Measurements from ENCODE around the gene TAGLN. TPM values are rescaled to one million over a fixed set of nuclear protein-coding genes. Genes with fewer than 3 reads are reported as not detected.

Gene TAGLN
- total and polyA plus RNA-seq, 9 of the 15 experiments (the other 6 are each of a cell fraction or from before 2014, with no cell fraction given), result 0.21 to 4.9 (median 1.1) TPM

DNA sequence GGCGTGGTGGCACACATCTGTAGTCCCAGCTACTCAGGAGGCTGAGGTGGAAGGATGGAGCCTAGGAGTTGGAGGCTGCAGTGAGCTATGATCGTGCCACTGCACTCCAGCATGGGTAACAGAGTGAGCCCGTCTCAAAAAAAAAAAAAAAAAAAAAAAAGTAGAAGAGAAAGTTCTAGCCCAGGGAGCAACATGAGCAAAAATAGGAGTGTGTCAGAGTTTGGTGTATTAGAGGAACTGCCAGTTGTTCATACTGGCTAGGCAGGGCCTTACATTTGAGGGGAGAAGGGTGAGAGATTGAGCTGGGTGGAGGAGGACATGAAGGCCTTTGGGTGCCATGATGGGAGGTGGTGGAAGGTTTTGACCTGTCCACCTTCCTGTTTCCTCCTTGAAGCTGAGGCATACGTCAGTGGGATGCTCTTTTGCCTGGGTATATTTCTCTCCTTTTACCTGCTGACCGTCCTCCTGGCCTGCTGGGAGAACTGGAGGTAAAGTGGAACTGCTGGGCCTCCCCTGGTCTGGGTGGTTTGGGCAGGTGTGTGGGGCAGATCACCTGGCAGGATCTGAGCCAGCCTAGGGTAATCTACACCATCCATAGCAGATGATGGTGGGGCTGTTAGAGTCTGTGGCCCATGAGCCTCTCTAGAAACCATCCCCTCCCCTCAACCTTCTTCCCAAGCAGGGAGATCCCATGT lies 13.3 kb upstream of the TAGLN start:
- BruUV-seq (replicated peaks), result no TSS peak
- WGBS (ENCODE audit: insufficient coverage, low coverage, missing lambda C conversion rate), result 60% methylated on average over 3 of the region's 5 CpGs
- H3K79me2 ChIP-seq (ENCODE audit: control insufficient read depth, insufficient read depth, low read length), result 0 out of 3 replicates have a peak, but pooled peaks cover 1% of the 10 kb centered on the region
- no peak overlapping the region for H3K27ac ChIP-seq (ENCODE audit: extremely low read depth, low read depth, low read length)
- no peaks in the 10 kb centered on the region for H3K9me1 ChIP-seq (ENCODE audit: control insufficient read depth, insufficient read depth, low read length)
- ChIA-PET CTCF (ENCODE audit: low intra/inter-chr PET ratio) (no interaction called here), POLR2A (interaction anchor here (0.7 to 0.8 kb wide), 2 partner anchors 12 to 37 kb away, joined by 3 read pairs; no protein-coding TSS in a partner anchor)
- no peaks in the 10 kb centered on the region for H3K9me3 ChIP-seq (replicated peaks; ENCODE audit: control insufficient read depth, insufficient read depth, low read depth, low read length)
- peak overlapping the region in 1 of 2 experiments; percentile 13; a peak in 1 of 4 replicates for H3K9ac ChIP-seq (ENCODE audit: insufficient read depth in 1 of 2, low read depth in 2 of 2, low read length in 2 of 2)
- H3K4me2 ChIP-seq (ENCODE audit: insufficient read depth, low read length), result no peak overlapping the region
- in situ Hi-C loops (cut with MboI), result no loop called here
- intact Hi-C loops (cut with micrococcal nuclease), result no loop called here
- no peak overlapping the region for H2AFZ ChIP-seq (ENCODE audit: low read depth, low read length)
- peaks cover 49% of the 10 kb centered on the region for H3K36me3 ChIP-seq (ENCODE audit: control insufficient read depth, insufficient read depth, low read length)
- FAIRE-seq, result no peak
- DNase-seq (ENCODE audit: extremely low read depth in 1 of 4, low spot score in 3 of 4), result no peak
- H3K27me3 ChIP-seq (ENCODE audit: control insufficient read depth in 2 of 2, insufficient read depth in 2 of 2, low read length in 2 of 2), result no peaks in the 10 kb centered on the region
- H3K4me1 ChIP-seq (replicated peaks in 1 of 2; ENCODE audit: control insufficient read depth in 2 of 2, insufficient read depth in 2 of 2, low read length in 2 of 2), result peaks cover 3 to 14% of the 10 kb centered on the region in 2 experiments
- no peak for ATAC-seq
- 0 out of 2 replicates have a peak, but pooled peaks cover 3% of the 10 kb centered on the region for H4K20me1 ChIP-seq (replicated peaks; ENCODE audit: control insufficient read depth, insufficient read depth, low read length)
- no peak overlapping the region for H3K4me3 ChIP-seq
- TF ChIP-seq PCBP2 (IDR thresholded peaks at IDR 0.05; ENCODE audit: low read depth, low read length, poor library complexity, severe bottlenecking) (no peak), ZEB2 (IDR thresholded peaks at IDR 0.05) (no peak), MAFF (IDR thresholded peaks at IDR 0.05; ENCODE audit: low read length) (no peak), SNIP1 (IDR thresholded peaks at IDR 0.05; ENCODE audit: low read depth) (no peak), FOSL1 (tag; conservative IDR thresholded peaks at IDR 0.05) (no peak), ZNF445 (CRISPR knock-in tag; IDR thresholded peaks at IDR 0.05; ENCODE audit: low read depth) (no peak), ETV5 (CRISPR knock-in tag; IDR thresholded peaks at IDR 0.05; ENCODE audit: low read depth) (no peak), PRMT5 (CRISPR knock-in tag; IDR thresholded peaks at IDR 0.05) (no peak), CEBPB (tag; IDR thresholded peaks at IDR 0.05) (no peak), POLR2AphosphoS2 (IDR thresholded peaks at IDR 0.05; ENCODE audit: low read length) (no peak), ARID1B (IDR thresholded peaks at IDR 0.05) (no peak), WHSC1 (IDR thresholded peaks at IDR 0.05; ENCODE audit: low read length) (no peak), PHB2 (IDR thresholded peaks at IDR 0.05; ENCODE audit: low read depth) (no peak), NFRKB (IDR thresholded peaks at IDR 0.05; ENCODE audit: low read depth) (no peak), ZFP36 (IDR thresholded peaks at IDR 0.05; ENCODE audit: low read depth, low read length, partially characterized antibody) (no peak), KDM2B (CRISPR knock-in tag; IDR thresholded peaks at IDR 0.05) (no peak)
- TF ChIP-seq, protein P1, sequence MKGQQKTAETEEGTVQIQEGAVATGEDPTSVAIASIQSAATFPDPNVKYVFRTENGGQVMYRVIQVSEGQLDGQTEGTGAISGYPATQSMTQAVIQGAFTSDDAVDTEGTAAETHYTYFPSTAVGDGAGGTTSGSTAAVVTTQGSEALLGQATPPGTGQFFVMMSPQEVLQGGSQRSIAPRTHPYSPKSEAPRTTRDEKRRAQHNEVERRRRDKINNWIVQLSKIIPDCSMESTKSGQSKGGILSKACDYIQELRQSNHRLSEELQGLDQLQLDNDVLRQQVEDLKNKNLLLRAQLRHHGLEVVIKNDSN (CRISPR knock-in tag; IDR thresholded peaks at IDR 0.05), result no peak
- TF ChIP-seq, protein P2, sequence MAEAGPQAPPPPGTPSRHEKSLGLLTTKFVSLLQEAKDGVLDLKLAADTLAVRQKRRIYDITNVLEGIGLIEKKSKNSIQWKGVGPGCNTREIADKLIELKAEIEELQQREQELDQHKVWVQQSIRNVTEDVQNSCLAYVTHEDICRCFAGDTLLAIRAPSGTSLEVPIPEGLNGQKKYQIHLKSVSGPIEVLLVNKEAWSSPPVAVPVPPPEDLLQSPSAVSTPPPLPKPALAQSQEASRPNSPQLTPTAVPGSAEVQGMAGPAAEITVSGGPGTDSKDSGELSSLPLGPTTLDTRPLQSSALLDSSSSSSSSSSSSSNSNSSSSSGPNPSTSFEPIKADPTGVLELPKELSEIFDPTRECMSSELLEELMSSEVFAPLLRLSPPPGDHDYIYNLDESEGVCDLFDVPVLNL (CRISPR knock-in tag; IDR thresholded peaks at IDR 0.05; ENCODE audit: low read depth), result no peak
- TF ChIP-seq, protein P3, sequence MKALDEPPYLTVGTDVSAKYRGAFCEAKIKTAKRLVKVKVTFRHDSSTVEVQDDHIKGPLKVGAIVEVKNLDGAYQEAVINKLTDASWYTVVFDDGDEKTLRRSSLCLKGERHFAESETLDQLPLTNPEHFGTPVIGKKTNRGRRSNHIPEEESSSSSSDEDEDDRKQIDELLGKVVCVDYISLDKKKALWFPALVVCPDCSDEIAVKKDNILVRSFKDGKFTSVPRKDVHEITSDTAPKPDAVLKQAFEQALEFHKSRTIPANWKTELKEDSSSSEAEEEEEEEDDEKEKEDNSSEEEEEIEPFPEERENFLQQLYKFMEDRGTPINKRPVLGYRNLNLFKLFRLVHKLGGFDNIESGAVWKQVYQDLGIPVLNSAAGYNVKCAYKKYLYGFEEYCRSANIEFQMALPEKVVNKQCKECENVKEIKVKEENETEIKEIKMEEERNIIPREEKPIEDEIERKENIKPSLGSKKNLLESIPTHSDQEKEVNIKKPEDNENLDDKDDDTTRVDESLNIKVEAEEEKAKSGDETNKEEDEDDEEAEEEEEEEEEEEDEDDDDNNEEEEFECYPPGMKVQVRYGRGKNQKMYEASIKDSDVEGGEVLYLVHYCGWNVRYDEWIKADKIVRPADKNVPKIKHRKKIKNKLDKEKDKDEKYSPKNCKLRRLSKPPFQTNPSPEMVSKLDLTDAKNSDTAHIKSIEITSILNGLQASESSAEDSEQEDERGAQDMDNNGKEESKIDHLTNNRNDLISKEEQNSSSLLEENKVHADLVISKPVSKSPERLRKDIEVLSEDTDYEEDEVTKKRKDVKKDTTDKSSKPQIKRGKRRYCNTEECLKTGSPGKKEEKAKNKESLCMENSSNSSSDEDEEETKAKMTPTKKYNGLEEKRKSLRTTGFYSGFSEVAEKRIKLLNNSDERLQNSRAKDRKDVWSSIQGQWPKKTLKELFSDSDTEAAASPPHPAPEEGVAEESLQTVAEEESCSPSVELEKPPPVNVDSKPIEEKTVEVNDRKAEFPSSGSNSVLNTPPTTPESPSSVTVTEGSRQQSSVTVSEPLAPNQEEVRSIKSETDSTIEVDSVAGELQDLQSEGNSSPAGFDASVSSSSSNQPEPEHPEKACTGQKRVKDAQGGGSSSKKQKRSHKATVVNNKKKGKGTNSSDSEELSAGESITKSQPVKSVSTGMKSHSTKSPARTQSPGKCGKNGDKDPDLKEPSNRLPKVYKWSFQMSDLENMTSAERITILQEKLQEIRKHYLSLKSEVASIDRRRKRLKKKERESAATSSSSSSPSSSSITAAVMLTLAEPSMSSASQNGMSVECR (CRISPR knock-in tag; IDR thresholded peaks at IDR 0.05), result no peak

All from K562 (cell line).